KOPT-K1 (cell line): ENCODE data around the gene SLA2.

Experiments used
- H3K27ac ChIP-seq: fragments of 200-600 bp; sonication (generic); 2 replicates; pipeline ENCODE4 v1.5.1; 2016; ENCODE audit warnings: antibody characterized with exemption, mild to moderate bottlenecking, low read depth, low read length; ENCODE audit not compliant: poor library complexity, severe bottlenecking
- H3K36me3 ChIP-seq: fragments of 200-600 bp; sonication (generic); 2 replicates; pipeline ENCODE4 v1.5.1; 2017; ENCODE audit warnings: antibody characterized with exemption, mild to moderate bottlenecking, low read length, moderate library complexity; ENCODE audit not compliant: insufficient read depth
- H3K9me3 ChIP-seq: fragments of 200-600 bp; sonication (generic); 2 replicates; pipeline ENCODE4 v1.5.1; 2017; ENCODE audit warnings: antibody characterized with exemption, low read length, mild to moderate bottlenecking; ENCODE audit not compliant: insufficient read depth, poor library complexity, severe bottlenecking

The SLA2 gene

DNA sequence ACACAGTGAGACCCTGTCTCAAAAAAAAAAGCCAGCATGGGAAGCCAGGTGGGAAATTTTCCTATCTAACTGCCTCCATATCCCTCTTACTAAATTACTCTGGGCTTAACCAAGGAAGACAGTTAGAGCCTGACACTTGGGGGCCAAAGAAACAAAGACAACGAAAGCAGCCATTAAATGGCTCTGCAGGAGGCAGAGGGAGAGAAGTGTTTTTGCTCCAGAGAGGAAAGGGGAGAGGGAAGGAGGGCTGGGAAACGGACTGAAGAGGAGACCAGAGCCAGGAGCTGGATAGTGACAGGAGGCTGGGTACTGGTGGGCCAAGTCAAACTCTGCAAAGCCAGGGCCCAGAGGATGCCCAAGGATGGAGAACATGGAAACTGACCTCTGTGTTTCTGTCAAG lies 83.3 kb downstream of the SLA2 start:
- Histone ChIP-seq H3K27ac (no peak overlapping the region), H3K9me3 (peaks cover 13% of the 10 kb centered on the region), H3K36me3 (no peaks in the 10 kb centered on the region)
